ENCODE data around the gene C1orf94.

- TF ChIP-seq, protein P1, sequence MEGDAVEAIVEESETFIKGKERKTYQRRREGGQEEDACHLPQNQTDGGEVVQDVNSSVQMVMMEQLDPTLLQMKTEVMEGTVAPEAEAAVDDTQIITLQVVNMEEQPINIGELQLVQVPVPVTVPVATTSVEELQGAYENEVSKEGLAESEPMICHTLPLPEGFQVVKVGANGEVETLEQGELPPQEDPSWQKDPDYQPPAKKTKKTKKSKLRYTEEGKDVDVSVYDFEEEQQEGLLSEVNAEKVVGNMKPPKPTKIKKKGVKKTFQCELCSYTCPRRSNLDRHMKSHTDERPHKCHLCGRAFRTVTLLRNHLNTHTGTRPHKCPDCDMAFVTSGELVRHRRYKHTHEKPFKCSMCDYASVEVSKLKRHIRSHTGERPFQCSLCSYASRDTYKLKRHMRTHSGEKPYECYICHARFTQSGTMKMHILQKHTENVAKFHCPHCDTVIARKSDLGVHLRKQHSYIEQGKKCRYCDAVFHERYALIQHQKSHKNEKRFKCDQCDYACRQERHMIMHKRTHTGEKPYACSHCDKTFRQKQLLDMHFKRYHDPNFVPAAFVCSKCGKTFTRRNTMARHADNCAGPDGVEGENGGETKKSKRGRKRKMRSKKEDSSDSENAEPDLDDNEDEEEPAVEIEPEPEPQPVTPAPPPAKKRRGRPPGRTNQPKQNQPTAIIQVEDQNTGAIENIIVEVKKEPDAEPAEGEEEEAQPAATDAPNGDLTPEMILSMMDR (IDR thresholded peaks at IDR 0.05; ENCODE audit: low read depth, low read length): no peak
- no peak for TF ChIP-seq EZH2phosphoT487 (IDR thresholded peaks at IDR 0.05; ENCODE audit: low read depth)
These were observed 85.5 kb downstream of the C1orf94 start for GRCh38 chr1:34262023-34262853.

All from OCI-LY3 (cell line).